HG03045 (cell line): ENCODE data around the gene ZC3HAV1.
"Not testable (repeated sequence)": the region's sequence is repeated elsewhere in the genome, so short reads cannot be mapped to it uniquely, and the experiment has no call there.

ENCODE experiments used
- ATAC-seq: cut with Tn5 transposase; IDR thresholded peaks from one replicate; pipeline ENCODE4 v1.9.1; 2021; ENCODE audit warnings: mild to moderate bottlenecking, moderate library complexity; ENCODE audit not compliant: unreplicated experiment

The ZC3HAV1 gene

GRCh38 chr7:139112741-139113250, 3.3 kb upstream of the ZC3HAV1 start:
- no peak for ATAC-seq

- no peak for ATAC-seq
Observed at GRCh38 chr7:139112316-139112715, 2.8 kb upstream of the ZC3HAV1 start.

DNA sequence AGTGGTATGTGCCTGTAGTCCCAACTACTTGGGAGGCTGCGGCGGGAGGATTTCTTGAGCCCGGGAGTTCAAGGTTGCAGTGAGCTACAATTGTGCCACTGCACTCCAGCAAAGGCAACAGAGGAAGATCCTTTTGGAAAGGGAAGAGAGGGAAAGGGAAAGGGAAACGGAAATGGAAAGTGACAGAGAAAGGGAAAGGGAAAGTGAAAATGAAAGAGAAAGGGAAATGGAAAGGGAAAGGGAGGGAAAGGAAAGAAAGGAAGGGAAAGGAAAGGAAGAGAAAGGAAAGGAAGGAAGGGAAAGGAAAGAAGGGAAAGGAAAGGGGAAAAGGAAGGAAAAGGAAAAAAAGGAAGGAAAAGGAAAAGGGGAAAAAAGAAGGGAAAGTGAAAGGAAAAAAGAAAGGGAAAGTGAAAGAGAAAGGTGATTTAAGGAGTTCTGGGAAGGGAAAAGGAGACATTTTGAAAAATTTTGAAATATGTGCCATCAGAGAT, 2.3 kb upstream of the ZC3HAV1 start:
- ATAC-seq, result no peak

DNA sequence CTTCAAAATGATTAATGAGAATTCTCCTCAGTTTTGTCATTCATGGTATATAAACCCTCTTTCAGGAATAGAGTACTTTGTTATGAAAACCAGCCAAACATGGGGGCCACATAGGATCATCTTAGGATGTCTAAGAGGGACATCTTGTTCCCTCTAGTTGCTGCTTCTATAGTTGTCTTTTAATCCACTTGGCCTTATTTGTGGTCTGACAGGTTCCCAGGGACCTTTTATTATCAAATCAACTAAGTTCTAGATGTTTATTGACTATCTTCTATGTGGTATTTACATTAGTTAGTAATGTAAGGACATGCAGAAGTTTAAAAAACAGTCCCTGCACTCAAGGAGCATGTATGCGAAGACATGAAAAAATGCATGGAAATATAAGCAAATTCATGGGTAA, 1.6 kb upstream of the ZC3HAV1 start:
- no peak for ATAC-seq

GRCh38 chr7:139109983-139110411, 477 bp upstream of the ZC3HAV1 start:
- ATAC-seq, result no peak

DNA sequence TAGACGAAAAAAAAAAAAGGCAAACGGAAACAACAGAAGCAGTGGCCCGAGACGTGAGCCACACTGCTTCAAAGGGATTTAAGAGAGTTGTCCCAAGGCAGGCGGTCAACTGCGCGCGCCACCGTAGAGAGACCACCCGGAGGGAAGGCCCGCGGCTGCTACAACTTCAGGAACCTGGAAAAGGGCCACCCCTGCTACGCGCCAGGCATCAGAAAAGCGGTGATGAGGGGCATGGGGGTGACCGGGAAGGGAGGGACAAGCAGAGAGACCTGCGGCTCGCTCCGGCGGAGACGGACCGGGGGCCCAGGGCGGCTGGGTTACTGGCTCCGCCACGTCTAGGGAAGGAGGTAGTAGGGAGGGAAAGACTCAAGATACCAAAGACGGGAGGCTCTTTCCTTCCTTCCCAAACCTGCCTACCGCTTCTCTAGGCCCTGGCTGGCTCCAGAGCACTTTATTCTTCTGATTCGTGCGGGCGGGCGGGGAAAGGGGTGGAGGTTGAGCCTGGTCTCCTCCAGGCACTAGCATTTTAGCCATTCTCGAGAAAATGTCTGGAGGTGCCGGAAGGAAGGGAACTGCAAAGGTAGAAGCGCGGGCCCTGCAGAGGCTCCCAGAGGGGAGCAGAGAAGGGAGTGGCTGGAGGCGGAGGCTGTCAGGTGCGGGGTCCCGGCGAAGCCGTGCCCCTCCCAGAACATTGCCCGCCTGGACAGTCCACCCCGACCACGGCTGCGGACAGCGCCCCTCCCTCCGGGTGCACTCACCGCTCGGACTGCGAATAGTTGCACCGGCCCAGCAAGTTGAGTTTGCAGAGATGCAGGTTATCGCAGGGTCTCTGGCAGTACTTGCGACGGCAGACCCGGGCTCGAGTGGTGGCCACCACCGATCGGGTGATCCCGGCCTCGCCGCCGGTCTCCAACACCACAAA, 993 bp downstream of the ZC3HAV1 start:
- peak; percentile 5 for ATAC-seq

DNA sequence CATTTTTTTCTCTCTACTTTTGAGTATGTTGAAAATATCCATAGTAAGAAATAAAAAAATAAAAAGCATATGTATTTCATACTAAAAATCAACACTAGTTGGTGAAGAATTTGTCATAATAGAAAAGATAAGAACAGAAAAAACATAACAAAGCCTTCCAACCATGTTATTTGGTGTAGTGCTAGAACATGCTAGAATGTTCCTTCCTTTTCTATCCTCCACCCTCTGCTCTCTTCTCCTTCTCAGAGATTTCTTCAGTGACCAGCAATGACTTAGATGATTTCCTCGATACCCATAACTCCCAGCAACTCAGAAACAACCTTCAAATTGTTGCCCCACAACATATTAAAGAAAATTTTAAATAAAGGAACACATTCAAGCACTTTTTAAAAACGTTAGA, 2.6 kb downstream of the ZC3HAV1 start:
- ATAC-seq, result no peak

GRCh38 chr7:139106227-139106626, 3.3 kb downstream of the ZC3HAV1 start:
- ATAC-seq, result not testable (repeated sequence)

- no peak for ATAC-seq
Observed at GRCh38 chr7:139105484-139105883, 4.0 kb downstream of the ZC3HAV1 start.

GRCh38 chr7:139104091-139104450, 5.4 kb downstream of the ZC3HAV1 start:
- no peak for ATAC-seq

- ATAC-seq, result no peak
Observed at GRCh38 chr7:139103057-139103815, 6.3 kb downstream of the ZC3HAV1 start.

GRCh38 chr7:139101637-139102158, 7.8 kb downstream of the ZC3HAV1 start:
- ATAC-seq, result not testable (repeated sequence)

- ATAC-seq, result no peak
Observed at GRCh38 chr7:139099172-139099947, 10.2 kb downstream of the ZC3HAV1 start.

DNA sequence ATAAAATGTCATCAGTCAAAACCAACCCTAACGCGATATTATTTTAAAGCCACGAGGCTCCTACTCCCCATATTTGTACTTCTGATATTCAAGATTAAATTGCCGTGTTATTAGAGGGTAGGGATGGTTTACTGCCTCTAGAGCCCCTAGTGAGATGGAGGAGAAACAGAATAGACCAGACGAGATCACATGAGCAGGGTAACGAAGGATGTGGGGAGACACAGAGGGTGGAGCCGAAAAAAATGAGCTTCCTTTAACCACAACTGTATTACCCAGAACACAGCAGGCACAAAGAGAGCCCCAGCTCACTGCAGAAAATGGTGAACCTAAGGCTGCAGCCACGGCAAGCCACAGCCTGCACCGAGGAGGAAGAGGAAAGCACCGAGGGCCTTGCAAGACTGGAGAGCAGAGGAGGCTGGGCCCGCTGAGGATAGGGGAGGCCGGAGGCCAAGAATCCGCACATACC, 14.3 kb downstream of the ZC3HAV1 start:
- peak; percentile 98 for ATAC-seq

GRCh38 chr7:139094596-139094995, 14.9 kb downstream of the ZC3HAV1 start:
- peak; percentile 20 for ATAC-seq

GRCh38 chr7:139094030-139094429, 15.5 kb downstream of the ZC3HAV1 start:
- ATAC-seq, result no peak

DNA sequence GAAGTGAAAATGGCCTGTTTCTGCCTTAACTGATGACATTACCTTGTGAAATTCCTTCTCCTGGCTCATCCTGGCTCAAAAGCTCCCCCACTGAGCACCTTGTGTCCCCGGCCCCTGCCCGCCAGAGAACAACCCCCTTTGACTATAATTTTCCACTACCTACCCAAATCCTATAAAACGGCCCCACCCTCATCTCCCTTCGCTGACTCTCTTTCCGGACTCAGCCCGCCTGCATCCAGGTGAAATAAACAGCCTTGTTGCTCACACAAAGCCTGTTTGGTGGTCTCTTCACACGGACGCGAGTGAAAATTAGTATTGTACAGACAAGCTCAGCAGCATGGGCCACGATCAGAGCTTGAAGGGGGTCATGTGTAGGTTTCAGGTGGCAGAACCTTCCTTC, 16.0 kb downstream of the ZC3HAV1 start:
- not testable (repeated sequence) for ATAC-seq

DNA sequence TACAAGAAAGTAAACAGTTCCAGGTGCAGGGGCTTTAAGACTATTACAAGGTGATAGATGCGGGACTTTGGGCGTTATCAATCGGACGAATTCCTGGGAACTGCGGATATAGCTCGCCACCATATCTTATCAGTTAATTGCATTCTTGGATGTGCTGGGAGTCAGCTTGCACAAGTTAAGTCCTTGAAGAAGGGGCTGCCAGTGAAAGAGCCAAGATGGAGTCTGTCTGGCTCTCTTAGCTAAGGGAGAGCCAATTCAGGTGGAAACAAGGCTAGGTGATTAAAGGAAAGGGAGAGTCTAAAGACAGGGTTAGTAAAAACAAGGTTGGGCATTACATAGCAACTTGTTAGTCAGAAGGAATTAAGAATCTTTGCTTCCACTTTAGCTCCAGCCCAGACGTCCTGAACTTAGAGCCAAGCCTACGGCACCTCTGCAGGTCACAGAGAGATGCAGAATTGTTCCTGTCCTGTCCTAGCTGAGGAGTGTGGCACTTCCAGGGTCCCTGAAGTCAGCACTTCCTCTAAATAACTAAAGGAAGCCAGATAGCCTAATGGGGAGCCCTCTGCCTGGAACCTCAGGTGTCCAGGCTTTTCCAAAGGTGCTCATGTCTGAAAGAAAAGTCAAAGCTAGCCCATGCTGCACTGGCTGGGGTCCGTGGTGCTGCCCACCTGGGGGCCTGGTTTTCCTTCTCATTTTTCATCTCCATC, 17.3 kb downstream of the ZC3HAV1 start:
- ATAC-seq, result no peak

GRCh38 chr7:139091677-139091996, 17.9 kb downstream of the ZC3HAV1 start:
- no peak for ATAC-seq

- no peak for ATAC-seq
Observed at GRCh38 chr7:139089118-139089517, 20.4 kb downstream of the ZC3HAV1 start.
